Natural killer cell (primary cell): ENCODE measurements around the gene CPA3. TPM values are rescaled to one million over a fixed set of nuclear protein-coding genes. Genes with fewer than 3 reads are reported as not detected.

Experiments used
- ATAC-seq, 3 donors: fragments of 150-1000 bp in 2 of 3; fragments of 200-7000 bp in 1 of 3; cut with Tn5 transposase; 1 replicate in 1 of 3; 2 replicates in 2 of 3; pipeline ENCODE4 v1.10.0; 2021; ENCODE audit warnings: mild to moderate bottlenecking in 2 of 3, moderate library complexity in 2 of 3
- DNase-seq, 2 donors: peaks; one replicate each; pipeline versions ENCODE4 v3.0.0 to v3.0.0-alpha.2; 2013 to 2021; ENCODE audit warnings: mixed read lengths in 1 of 2
- H3K27ac ChIP-seq: one replicate; pipeline ENCODE4 v1.5.1; 2013; ENCODE audit warnings: mild to moderate bottlenecking, low read length
- H3K27me3 ChIP-seq: one replicate; pipeline ENCODE4 v1.6.1; 2013; ENCODE audit warnings: low read length; ENCODE audit not compliant: control insufficient read depth, insufficient read depth
- H3K36me3 ChIP-seq: one replicate; pipeline ENCODE4 v1.6.1; 2013; ENCODE audit warnings: low read length; ENCODE audit not compliant: control insufficient read depth, insufficient read depth
- H3K4me1 ChIP-seq: one replicate; pipeline ENCODE4 v1.6.1; 2013; ENCODE audit warnings: low read length; ENCODE audit not compliant: control insufficient read depth, insufficient read depth
- H3K4me3 ChIP-seq: one replicate; pipeline ENCODE4 v1.5.1; 2013; ENCODE audit warnings: low read length
- H3K9me3 ChIP-seq: one replicate; pipeline ENCODE4 v1.6.1; 2013; ENCODE audit warnings: low read length; ENCODE audit not compliant: control insufficient read depth, insufficient read depth
- H3K27ac Mint-ChIP-seq, 2 donors: one replicate each; pipeline ENCODE4 v1.8.0; 2022; ENCODE audit warnings: mild to moderate bottlenecking in 2 of 2, mixed read lengths in 2 of 2, moderate library complexity in 1 of 2
- H3K27me3 Mint-ChIP-seq, 2 donors: one replicate each; pipeline ENCODE4 v1.8.0; 2022; ENCODE audit warnings: low read depth in 2 of 2, mixed read lengths in 2 of 2
- H3K36me3 Mint-ChIP-seq: one replicate; pipeline ENCODE4 v1.8.0; 2022; ENCODE audit warnings: mixed read lengths
- H3K4me1 Mint-ChIP-seq, 2 donors: one replicate each; pipeline ENCODE4 v1.8.0; 2022; ENCODE audit warnings: mixed read lengths in 2 of 2
- H3K4me3 Mint-ChIP-seq: one replicate; pipeline ENCODE4 v1.8.0; 2022; ENCODE audit warnings: mild to moderate bottlenecking, moderate library complexity, mixed read lengths
- H3K9me3 Mint-ChIP-seq, 2 donors: one replicate each; pipeline ENCODE4 v1.8.0; 2022; ENCODE audit warnings: mixed read lengths in 2 of 2
- CTCF ChIP-seq: fragments of 200-600 bp; IDR thresholded peaks from one replicate; pipeline ENCODE4 v1.8.0; 2022; ENCODE audit warnings: antibody characterized with exemption
- WGBS: methylation state at CpG from one replicate; pipeline ENCODE4 v1.1.7; 2013; ENCODE audit warnings: missing lambda C conversion rate; ENCODE audit not compliant: insufficient coverage; 5-methylcytosine and 5-hydroxymethylcytosine counted together
- intact Hi-C: fragments of 100-400 bp; cut with micrococcal nuclease; formaldehyde crosslinking; loops from one replicate; pipeline ENCODE4 v1.14.2; 2022
- total RNA-seq, 4 donors: library from RNA; stranded (reverse); fragments of 120-200 nt in 1 of 4; gene quantifications; one replicate each; pipeline versions ENCODE4 v1.2.3 to v1.2.4, GENCODE V29; 2013 to 2022

The CPA3 gene
- total RNA-seq, 3 donors from 2014 or later (not counting 1 experiment from before 2014, with no cell fraction given), result 1.1 to 59.7 TPM; not detected in 1

GRCh38 chr3:148863297-148863696, 1.8 kb upstream of the CPA3 start:
- H3K4me1 Mint-ChIP-seq, result no peaks in the 10 kb centered on the region
- no peaks in the 10 kb centered on the region for H3K9me3 Mint-ChIP-seq
- H3K27me3 Mint-ChIP-seq, result peaks cover 17 to 20% of the 10 kb centered on the region in 2 donors
- DNase-seq, result no peak
- no peak for ATAC-seq
- intact Hi-C loops, result no loop called here
- Histone ChIP-seq H3K9me3 (no peaks in the 10 kb centered on the region), H3K4me1 (no peaks in the 10 kb centered on the region), H3K27ac (no peak overlapping the region), H3K36me3 (no peaks in the 10 kb centered on the region), H3K27me3 (no peaks in the 10 kb centered on the region), H3K4me3 (no peak overlapping the region)
- 29% methylated on average over 4 of the region's 4 CpGs for WGBS
- no peaks in the 10 kb centered on the region for H3K36me3 Mint-ChIP-seq
- H3K27ac Mint-ChIP-seq, result no peak overlapping the region
- H3K4me3 Mint-ChIP-seq, result no peak overlapping the region
- no peak for TF ChIP-seq CTCF

GRCh38 chr3:148863814-148864213, 1.3 kb upstream of the CPA3 start:
- no peak overlapping the region for H3K4me3 Mint-ChIP-seq
- intact Hi-C loops, result no loop called here
- H3K4me1 ChIP-seq, result no peaks in the 10 kb centered on the region
- ATAC-seq (peak in 1 of 3 donors; percentile 64), DNase-seq (no peak)
- no peak overlapping the region for H3K4me3 ChIP-seq
- H3K27ac Mint-ChIP-seq, result no peak overlapping the region
- H3K27me3 ChIP-seq, result no peaks in the 10 kb centered on the region
- peaks cover 17 to 20% of the 10 kb centered on the region in 2 donors for H3K27me3 Mint-ChIP-seq
- H3K9me3 ChIP-seq, result no peaks in the 10 kb centered on the region
- H3K36me3 Mint-ChIP-seq, result no peaks in the 10 kb centered on the region
- no peaks in the 10 kb centered on the region for H3K9me3 Mint-ChIP-seq
- H3K27ac ChIP-seq, result no peak overlapping the region
- no CpG with 5 or more reads among the region's 5 CpGs for WGBS
- no peaks in the 10 kb centered on the region for H3K36me3 ChIP-seq
- TF ChIP-seq CTCF, result no peak
- no peaks in the 10 kb centered on the region for H3K4me1 Mint-ChIP-seq

GRCh38 chr3:148866261-148866660, 1.2 kb downstream of the CPA3 start:
- H3K27me3 ChIP-seq, result no peaks in the 10 kb centered on the region
- DNase-seq (no peak), ATAC-seq (no peak)
- H3K4me1 ChIP-seq, result no peaks in the 10 kb centered on the region
- Mint-ChIP-seq H3K27ac (no peak overlapping the region), H3K4me3 (no peak overlapping the region), H3K36me3 (no peaks in the 10 kb centered on the region), H3K9me3 (no peaks in the 10 kb centered on the region), H3K4me1 (no peaks in the 10 kb centered on the region), H3K27me3 (peaks cover 7 to 20% of the 10 kb centered on the region in 2 donors)
- TF ChIP-seq CTCF, result no peak
- no peak overlapping the region for H3K27ac ChIP-seq
- 95% methylated on average over 3 of the region's 4 CpGs for WGBS
- no peak overlapping the region for H3K4me3 ChIP-seq
- no peaks in the 10 kb centered on the region for H3K9me3 ChIP-seq
- no peaks in the 10 kb centered on the region for H3K36me3 ChIP-seq
- intact Hi-C loops, result no loop called here

- Mint-ChIP-seq H3K9me3 (no peaks in the 10 kb centered on the region), H3K4me3 (no peak overlapping the region), H3K27me3 (peaks cover 0 to 2% of the 10 kb centered on the region in 2 donors), H3K27ac (no peak overlapping the region), H3K4me1 (no peaks in the 10 kb centered on the region), H3K36me3 (no peaks in the 10 kb centered on the region)
- no peaks in the 10 kb centered on the region for H3K27me3 ChIP-seq
- no peak for TF ChIP-seq CTCF
- no peaks in the 10 kb centered on the region for H3K4me1 ChIP-seq
- DNase-seq (no peak), ATAC-seq (no peak)
- no peak overlapping the region for H3K4me3 ChIP-seq
- intact Hi-C loops, result no loop called here
- no peaks in the 10 kb centered on the region for H3K9me3 ChIP-seq
- 91% methylated on average over 9 of the region's 9 CpGs for WGBS
- H3K36me3 ChIP-seq, result no peaks in the 10 kb centered on the region
- no peak overlapping the region for H3K27ac ChIP-seq
Observed at GRCh38 chr3:148873270-148873927, 8.3 kb downstream of the CPA3 start.
